ENCODE data around the gene KCNN4. TPM values are rescaled to one million over a fixed set of nuclear protein-coding genes. Genes with fewer than 3 reads are reported as not detected.

KCNN4 gene
- total RNA-seq, 6 experiments from 2014 or later = 0.18 to 1.4 (median 0.27) TPM; not detected in 1

GRCh38 chr19:43798546-43799409 lies 18.0 kb upstream of the KCNN4 start:
- Histone ChIP-seq H3K9me3 (no peaks in the 10 kb centered on the region), H3K36me3 (no peaks in the 10 kb centered on the region), H3K4me1 (peaks cover 0 to 4% (median 0%) of the 10 kb centered on the region in 4 donors), H3K4me3 (peak overlapping the region; percentile 31 to 42 (median 31)), H3K27me3 (no peaks in the 10 kb centered on the region), H3K27ac (no peak overlapping the region)
- WGBS (ENCODE audit: insufficient coverage, low coverage, low lambda C conversion rate, missing lambda C conversion rate) = 21% methylated on average over 21 of the region's 70 CpGs
- TF ChIP-seq POLR2A (IDR thresholded peaks at IDR 0.05) (no peak), CTCF (IDR thresholded peaks at IDR 0.05) (no peak)
- intact Hi-C loops (cut with DNase I) = no loop called here
- no peak for DNase-seq
- ATAC-seq = peak; percentile 18 to 58 (median 48)

DNA sequence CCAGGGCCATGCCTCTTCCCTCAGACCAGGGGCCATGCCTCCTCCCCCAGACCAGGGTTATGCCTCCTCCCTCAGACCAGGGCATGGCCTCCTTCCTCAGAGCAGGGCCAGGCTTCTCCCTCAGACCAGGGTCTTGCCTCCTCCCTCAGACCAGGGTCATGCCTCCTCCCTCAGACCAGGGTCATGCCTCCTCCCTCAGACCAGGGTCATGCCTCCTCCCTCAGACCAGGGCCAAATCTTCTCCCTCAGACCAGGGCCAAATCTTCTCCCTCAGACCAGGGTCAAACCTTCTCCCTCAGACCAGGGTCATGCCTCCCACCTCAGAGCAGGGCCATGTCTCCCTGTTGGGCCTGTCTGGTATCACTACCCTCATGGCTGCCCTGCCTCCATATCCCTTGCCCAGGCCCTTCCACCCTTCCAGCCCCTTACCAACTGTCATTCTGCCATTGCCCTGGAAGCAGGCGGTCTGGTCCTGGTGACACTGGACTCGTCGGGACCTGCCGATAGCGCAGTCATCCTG lies 17.3 kb upstream of the KCNN4 start:
- peaks cover 0 to 4% (median 0%) of the 10 kb centered on the region in 4 donors for H3K4me1 ChIP-seq
- H3K9me3 ChIP-seq = no peaks in the 10 kb centered on the region
- no peak overlapping the region for H3K27ac ChIP-seq
- no CpG with 5 or more reads among the region's 5 CpGs for WGBS (ENCODE audit: insufficient coverage, low coverage, low lambda C conversion rate, missing lambda C conversion rate)
- DNase-seq (no peak), ATAC-seq (no peak)
- TF ChIP-seq CTCF (IDR thresholded peaks at IDR 0.05) (no peak), POLR2A (IDR thresholded peaks at IDR 0.05) (no peak)
- H3K4me3 ChIP-seq = peak overlapping the region in 2 of 3 donors; percentile 31
- no peaks in the 10 kb centered on the region for H3K27me3 ChIP-seq
- intact Hi-C loops (cut with DNase I) = no loop called here
- no peaks in the 10 kb centered on the region for H3K36me3 ChIP-seq

DNA sequence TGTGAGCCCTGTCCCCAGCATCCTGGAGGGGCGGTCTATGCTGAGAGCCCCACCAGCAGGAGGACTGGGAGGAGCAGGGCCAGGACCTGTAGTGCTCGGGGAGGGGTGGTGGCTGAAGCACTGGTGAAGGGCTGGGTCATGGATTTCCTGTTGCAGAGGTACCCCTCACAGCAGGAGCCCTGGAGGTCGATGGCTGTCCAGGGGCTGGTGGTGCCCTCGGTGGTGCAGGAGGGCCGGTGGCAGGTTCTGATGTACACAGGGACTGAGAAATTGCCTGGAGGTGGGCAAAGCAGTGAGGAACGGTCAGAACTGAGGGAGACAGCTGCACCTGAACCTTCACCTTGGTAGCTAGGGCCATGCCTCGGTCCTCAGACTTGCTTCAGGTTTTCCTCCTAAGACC lies 16.8 kb upstream of the KCNN4 start:
- no peaks in the 10 kb centered on the region for H3K36me3 ChIP-seq
- DNase-seq = no peak
- H3K4me3 ChIP-seq = no peak overlapping the region
- no peaks in the 10 kb centered on the region for H3K9me3 ChIP-seq
- ATAC-seq = no peak
- H3K27me3 ChIP-seq = no peaks in the 10 kb centered on the region
- intact Hi-C loops (cut with DNase I) = no loop called here
- peaks cover 0 to 4% (median 0%) of the 10 kb centered on the region in 4 donors for H3K4me1 ChIP-seq
- no peak overlapping the region for H3K27ac ChIP-seq
- TF ChIP-seq POLR2A (IDR thresholded peaks at IDR 0.05) (no peak), CTCF (IDR thresholded peaks at IDR 0.05) (no peak)
- 74% methylated on average over 4 of the region's 7 CpGs for WGBS (ENCODE audit: insufficient coverage, low coverage, low lambda C conversion rate, missing lambda C conversion rate)

DNA sequence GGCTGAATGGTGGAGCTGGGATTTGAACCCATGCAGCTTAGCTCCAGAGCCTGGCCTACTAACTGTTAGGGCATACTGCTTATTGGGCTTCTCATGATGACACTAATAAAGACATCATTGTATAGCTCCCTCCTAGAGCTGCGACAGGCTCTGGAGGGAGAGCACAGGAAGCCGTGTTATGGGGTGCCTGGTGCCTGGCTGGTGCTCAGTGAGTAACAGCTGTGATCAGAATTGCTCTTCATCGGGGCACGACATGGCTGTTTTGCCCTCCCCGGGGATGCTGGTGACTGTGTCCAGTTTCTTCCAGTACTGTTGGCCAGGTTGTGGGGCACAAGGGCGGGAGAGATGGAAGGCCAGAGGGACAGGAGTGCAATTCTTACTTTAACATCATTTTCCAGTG lies 16.3 kb upstream of the KCNN4 start:
- WGBS (ENCODE audit: insufficient coverage, low coverage, low lambda C conversion rate, missing lambda C conversion rate) = 17% methylated on average over 2 of the region's 6 CpGs
- no peak for ATAC-seq
- intact Hi-C loops (cut with DNase I) = no loop called here
- H3K27me3 ChIP-seq = no peaks in the 10 kb centered on the region
- H3K9me3 ChIP-seq = no peaks in the 10 kb centered on the region
- no peak overlapping the region for H3K4me3 ChIP-seq
- H3K36me3 ChIP-seq = no peaks in the 10 kb centered on the region
- TF ChIP-seq POLR2A (IDR thresholded peaks at IDR 0.05) = no peak
- TF ChIP-seq CTCF (IDR thresholded peaks at IDR 0.05) = no peak
- no peak overlapping the region for H3K27ac ChIP-seq
- peaks cover 0 to 4% (median 0%) of the 10 kb centered on the region in 4 donors for H3K4me1 ChIP-seq
- DNase-seq = no peak
